Karpas-422 (cell line): ENCODE data around the gene CCT5. TPM values are rescaled to one million over a fixed set of nuclear protein-coding genes. Genes with fewer than 3 reads are reported as not detected.

Experiments used
- DNase-seq: peaks from one replicate; pipeline ENCODE4 v3.0.0-alpha.2; 2015
- H2AFZ ChIP-seq: fragments of 200-600 bp; sonication (generic); 2 replicates; pipeline ENCODE4 v1.6.1; 2014; ENCODE audit warnings: antibody characterized with exemption, low read length, mixed read lengths
- H3K27ac ChIP-seq: fragments of 200-600 bp; sonication (generic); 2 replicates; pipeline ENCODE4 v1.5.1; 2014; ENCODE audit warnings: mild to moderate bottlenecking, low read length, moderate library complexity
- H3K27me3 ChIP-seq: fragments of 200-600 bp; sonication (generic); 2 replicates; pipeline ENCODE4 v1.6.1; 2014; ENCODE audit warnings: low read length, mixed read lengths
- H3K36me3 ChIP-seq: fragments of 200-600 bp; sonication (generic); 2 replicates; pipeline ENCODE4 v1.6.1; 2014; ENCODE audit warnings: low read length, mixed read lengths; ENCODE audit not compliant: insufficient read depth
- H3K4me1 ChIP-seq: fragments of 200-600 bp; sonication (generic); 2 replicates; pipeline ENCODE4 v1.6.1; 2014; ENCODE audit warnings: mild to moderate bottlenecking, low read length, mixed read lengths
- H3K4me2 ChIP-seq: fragments of 200-600 bp; sonication (generic); 2 replicates; pipeline ENCODE4 v1.6.1; 2014; ENCODE audit warnings: low read length, low read depth, mild to moderate bottlenecking; ENCODE audit not compliant: poor library complexity, severe bottlenecking
- H3K4me3 ChIP-seq: fragments of 200-600 bp; sonication (generic); 2 replicates; pipeline ENCODE4 v1.5.1; 2014; ENCODE audit warnings: mild to moderate bottlenecking, antibody characterized with exemption, low read length, mixed read lengths
- H3K79me2 ChIP-seq: fragments of 200-600 bp; sonication (generic); 2 replicates; pipeline ENCODE4 v1.6.1; 2014; ENCODE audit warnings: mild to moderate bottlenecking, low read length, mixed read lengths
- H3K9ac ChIP-seq: fragments of 200-600 bp; sonication (generic); 2 replicates; pipeline ENCODE4 v1.6.0; 2014; ENCODE audit warnings: low read length
- H3K9me2 ChIP-seq: fragments of 200-600 bp; sonication (generic), shearing (Covaris generic); replicated peaks from 2 replicates; pipeline ENCODE4 v1.6.0; 2014; ENCODE audit warnings: mild to moderate bottlenecking, low read length, moderate library complexity; ENCODE audit not compliant: insufficient read depth
- H3K9me3 ChIP-seq: fragments of 300-700, 200-600 bp; sonication (generic); 2 replicates; pipeline ENCODE4 v1.6.1; 2014; ENCODE audit warnings: low read length, mixed read lengths
- H4K20me1 ChIP-seq: fragments of 200-600 bp; sonication (generic); 2 replicates; pipeline ENCODE4 v1.6.1; 2014; ENCODE audit warnings: mild to moderate bottlenecking, antibody characterized with exemption, low read length, low read depth; ENCODE audit not compliant: insufficient read depth
- total RNA-seq: library from RNA; depleted of rRNA; stranded (reverse); fragments of >200 nt; shearing (Covaris generic); gene quantifications from 2 replicates; pipeline ENCODE4 v1.2.3, GENCODE V29; 2014; ENCODE audit warnings: low replicate concordance; rRNA removed

CCT5 gene
- 319 and 381 TPM in 2 replicates for total RNA-seq

DNA sequence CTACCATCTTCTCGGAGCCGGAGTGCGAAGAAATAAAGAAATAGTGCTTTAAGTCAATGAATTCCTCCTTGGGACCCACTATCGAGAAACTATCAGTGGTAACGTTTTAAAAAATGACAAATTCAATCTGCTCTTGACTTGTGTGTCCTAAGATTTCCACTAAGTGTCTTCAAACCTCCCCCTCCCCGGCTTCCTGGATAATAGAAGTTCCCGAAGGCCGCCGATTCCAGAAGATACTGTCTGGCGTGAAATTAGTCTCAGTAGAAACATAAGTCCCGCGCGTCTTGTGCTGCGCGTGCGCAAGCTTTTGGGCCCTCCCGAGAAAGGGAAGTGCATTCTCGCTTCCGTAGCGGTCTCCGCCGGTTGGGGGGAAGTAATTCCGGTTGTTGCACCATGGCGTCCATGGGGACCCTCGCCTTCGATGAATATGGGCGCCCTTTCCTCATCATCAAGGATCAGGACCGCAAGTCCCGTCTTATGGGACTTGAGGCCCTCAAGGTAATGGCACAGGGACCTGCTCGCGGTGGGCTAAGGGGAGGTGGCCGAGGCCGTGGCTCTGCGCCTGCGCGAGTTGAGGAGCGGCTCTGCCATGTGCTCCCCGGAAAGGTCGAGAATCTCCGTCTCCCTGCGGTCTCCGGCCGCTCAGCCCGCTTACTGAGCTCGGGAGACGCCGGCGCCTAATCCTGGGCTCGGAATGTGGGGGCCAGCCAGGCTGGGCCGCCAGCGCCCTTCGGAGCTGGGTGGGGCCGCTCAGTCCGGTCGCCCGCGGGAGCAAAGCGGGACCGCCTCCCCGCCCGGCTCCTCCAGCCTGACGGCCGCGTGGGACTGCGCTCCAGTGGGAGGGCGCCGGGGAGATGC is at the start of gene CCT5:
TSS of gene CCT5 (plus strand) at position 333 of the 858 bp plus-strand sequence. CDS start at position 394, 61 bp downstream.
- H3K27me3 ChIP-seq = no peaks in the 10 kb centered on the region
- peaks cover 41% of the 10 kb centered on the region; the same call in 1 of the 2 replicates for H4K20me1 ChIP-seq
- peak within 1 kb of the TSS; percentile 79 for H3K4me3 ChIP-seq
- peak within 1 kb of the TSS; percentile 91 for H3K4me2 ChIP-seq
- H2AFZ ChIP-seq = peak within 1 kb of the TSS; percentile 88
- H3K9ac ChIP-seq = peak within 1 kb of the TSS; percentile 83
- peak; percentile 99 for DNase-seq
- H3K79me2 ChIP-seq = peaks cover 82% of the 10 kb centered on the region
- no peaks in the 10 kb centered on the region for H3K9me3 ChIP-seq
- H3K27ac ChIP-seq = peak within 1 kb of the TSS; percentile 91
- peaks cover 22% of the 10 kb centered on the region for H3K4me1 ChIP-seq
- H3K9me2 ChIP-seq = no peaks in the 10 kb centered on the region
- peaks cover 29% of the 10 kb centered on the region for H3K36me3 ChIP-seq

DNA sequence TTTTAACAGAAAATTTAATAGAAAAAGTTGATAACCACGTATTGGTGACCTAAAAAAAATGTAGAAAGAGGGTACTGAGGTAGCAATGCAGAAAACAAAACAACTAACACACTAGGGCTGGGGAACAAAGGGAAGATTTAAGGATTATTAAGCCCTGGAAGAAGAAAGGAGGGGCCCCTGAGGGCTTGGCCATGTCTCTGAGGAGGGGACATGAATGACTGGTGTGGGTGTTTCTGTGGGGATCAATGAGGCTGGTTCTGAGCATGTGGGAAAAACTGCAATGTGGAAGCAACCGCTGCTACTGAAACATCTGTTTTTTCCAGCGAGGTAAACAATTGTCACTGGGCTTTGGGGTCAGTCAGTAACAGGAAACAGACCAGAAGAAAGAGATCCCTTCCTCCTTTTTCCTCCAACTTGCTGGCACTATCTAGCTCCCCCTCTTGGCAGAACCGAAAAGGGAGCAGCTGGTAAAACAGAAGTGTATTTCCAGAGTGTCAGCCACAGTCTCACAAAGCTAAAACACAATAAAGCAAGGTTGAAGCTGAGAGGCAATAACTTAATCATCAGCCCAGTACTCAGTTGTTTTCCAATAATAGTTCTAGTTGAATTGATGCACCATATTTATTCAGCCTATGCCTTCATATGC is 48.7 kb upstream of the CCT5 start:
- H3K9ac ChIP-seq = no peak overlapping the region
- no peak overlapping the region for H3K27ac ChIP-seq
- H3K4me1 ChIP-seq = no peaks in the 10 kb centered on the region
- H3K9me3 ChIP-seq = no peaks in the 10 kb centered on the region
- no peaks in the 10 kb centered on the region for H4K20me1 ChIP-seq
- no peaks in the 10 kb centered on the region for H3K36me3 ChIP-seq
- no peak overlapping the region for H3K4me2 ChIP-seq
- H3K9me2 ChIP-seq = no peaks in the 10 kb centered on the region
- peak; percentile 54 for DNase-seq
- H3K4me3 ChIP-seq = no peak overlapping the region
- no peaks in the 10 kb centered on the region for H3K79me2 ChIP-seq
- H2AFZ ChIP-seq = no peak overlapping the region
- H3K27me3 ChIP-seq = no peaks in the 10 kb centered on the region

DNA sequence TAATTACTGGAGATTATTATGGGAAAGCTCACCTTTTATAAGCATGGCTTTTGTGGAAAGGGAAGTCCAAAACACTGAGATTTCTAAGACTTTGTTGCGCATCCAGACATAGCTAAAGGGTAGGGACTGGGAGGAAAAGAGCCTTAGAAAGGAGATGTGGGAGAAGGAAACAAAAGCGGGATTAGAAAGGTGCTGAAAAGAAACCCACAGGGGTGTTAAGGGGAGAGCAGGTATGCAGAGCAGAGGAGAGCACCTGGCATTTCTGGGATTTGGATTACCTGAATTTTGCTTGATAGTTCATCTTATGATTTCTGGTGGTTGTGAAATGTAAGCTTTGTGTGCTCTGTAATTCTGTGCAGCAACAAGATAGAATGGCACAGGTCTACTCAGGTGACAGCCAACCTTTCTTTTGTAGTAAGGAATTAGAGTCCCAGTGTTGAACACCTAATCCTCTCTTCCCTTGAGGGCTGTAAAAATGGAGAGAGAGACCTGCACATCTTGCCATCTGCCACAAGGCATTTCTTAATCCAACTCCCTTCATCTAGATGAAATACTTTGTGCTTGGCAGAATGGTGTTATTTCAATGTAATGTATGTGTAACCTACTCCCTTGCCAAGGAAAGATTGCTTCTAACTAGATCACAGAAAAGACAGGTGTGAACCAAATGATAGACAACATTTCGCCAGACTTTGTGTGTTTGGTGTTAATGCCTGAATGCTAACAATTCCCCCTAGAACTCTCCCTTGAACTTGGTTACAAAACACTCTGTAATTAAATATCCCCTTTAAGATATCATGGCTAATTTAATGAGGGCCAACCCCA is 47.8 kb upstream of the CCT5 start:
- Histone ChIP-seq H2AFZ (no peak overlapping the region), H3K9me3 (no peaks in the 10 kb centered on the region), H3K27me3 (no peaks in the 10 kb centered on the region), H3K79me2 (no peaks in the 10 kb centered on the region), H3K4me2 (no peak overlapping the region), H3K9me2 (no peaks in the 10 kb centered on the region), H3K4me3 (no peak overlapping the region), H4K20me1 (no peaks in the 10 kb centered on the region), H3K4me1 (no peaks in the 10 kb centered on the region), H3K36me3 (no peaks in the 10 kb centered on the region), H3K27ac (no peak overlapping the region), H3K9ac (no peak overlapping the region)
- no peak for DNase-seq

DNA sequence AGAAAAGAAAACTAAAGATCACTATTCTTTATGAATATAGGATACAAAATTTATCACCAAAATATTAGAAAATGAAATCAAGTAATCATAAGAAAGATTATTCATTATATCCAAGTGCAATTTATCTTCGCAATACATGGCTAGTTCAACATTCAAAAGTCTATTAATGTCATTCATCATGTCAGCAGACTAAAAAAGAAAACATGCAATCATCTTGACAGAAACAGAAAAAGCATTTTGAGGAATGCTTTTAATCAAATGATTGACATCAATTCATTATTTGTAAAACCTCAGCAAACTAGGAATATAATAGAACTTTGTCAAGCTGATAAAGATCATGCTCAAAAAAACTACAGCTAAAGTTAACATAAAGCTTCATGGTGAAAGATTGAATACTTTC is 41.1 kb upstream of the CCT5 start:
- DNase-seq = no peak
- H3K4me3 ChIP-seq = no peak overlapping the region
- H3K36me3 ChIP-seq = no peaks in the 10 kb centered on the region
- H3K4me1 ChIP-seq = no peaks in the 10 kb centered on the region
- H3K4me2 ChIP-seq = no peak overlapping the region
- H3K9me3 ChIP-seq = no peaks in the 10 kb centered on the region
- H3K9ac ChIP-seq = no peak overlapping the region
- no peaks in the 10 kb centered on the region for H4K20me1 ChIP-seq
- H3K79me2 ChIP-seq = no peaks in the 10 kb centered on the region
- no peaks in the 10 kb centered on the region for H3K9me2 ChIP-seq
- H2AFZ ChIP-seq = no peak overlapping the region
- no peaks in the 10 kb centered on the region for H3K27me3 ChIP-seq
- H3K27ac ChIP-seq = no peak overlapping the region

DNA sequence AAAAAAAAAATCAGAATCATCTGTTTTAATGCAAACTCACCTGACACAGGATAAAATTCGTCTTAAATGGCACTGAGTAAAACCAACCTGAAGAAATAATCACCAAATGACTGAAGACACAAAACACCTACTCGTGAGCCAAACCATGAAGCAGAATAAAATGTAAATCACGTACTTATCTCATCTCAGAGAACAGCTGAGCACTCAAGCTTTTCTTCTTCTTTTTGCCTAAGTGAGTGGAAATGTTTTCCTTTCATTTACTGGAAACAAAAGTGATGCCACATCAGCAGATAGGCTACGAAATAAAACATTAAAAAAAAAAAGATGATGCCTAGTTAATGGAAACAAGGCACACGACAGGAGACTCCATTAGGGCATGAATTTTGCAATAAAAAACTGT is 36.8 kb upstream of the CCT5 start:
- Histone ChIP-seq H3K4me1 (no peaks in the 10 kb centered on the region), H3K27me3 (no peaks in the 10 kb centered on the region), H3K27ac (no peak overlapping the region), H3K79me2 (no peaks in the 10 kb centered on the region), H4K20me1 (no peaks in the 10 kb centered on the region), H2AFZ (no peak overlapping the region), H3K36me3 (no peaks in the 10 kb centered on the region), H3K9ac (no peak overlapping the region), H3K4me2 (no peak overlapping the region), H3K9me2 (no peaks in the 10 kb centered on the region), H3K9me3 (no peaks in the 10 kb centered on the region), H3K4me3 (no peak overlapping the region)
- DNase-seq = no peak

DNA sequence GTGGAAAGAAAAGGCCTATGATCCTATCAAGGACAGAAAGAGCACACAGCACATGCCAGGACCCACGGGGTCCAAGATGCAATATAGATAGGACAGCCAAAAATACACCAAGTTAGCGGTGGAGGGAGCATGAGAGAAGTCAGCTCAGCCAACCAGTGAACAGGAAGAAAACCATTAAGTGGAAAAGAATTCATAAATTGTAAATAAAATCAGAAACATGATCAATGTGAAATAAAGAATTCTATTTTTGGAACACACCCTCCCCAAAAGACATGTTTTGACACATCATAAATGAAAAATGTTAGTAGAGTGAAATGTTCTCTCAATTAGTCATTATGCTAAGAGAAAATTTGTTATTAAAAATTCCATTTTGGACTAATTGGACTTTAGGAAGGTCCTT is 36.0 kb upstream of the CCT5 start:
- Histone ChIP-seq H3K9me3 (no peaks in the 10 kb centered on the region), H2AFZ (no peak overlapping the region), H3K27me3 (no peaks in the 10 kb centered on the region), H3K9me2 (no peaks in the 10 kb centered on the region), H4K20me1 (no peaks in the 10 kb centered on the region), H3K4me2 (no peak overlapping the region), H3K9ac (no peak overlapping the region), H3K27ac (no peak overlapping the region), H3K4me3 (no peak overlapping the region), H3K36me3 (no peaks in the 10 kb centered on the region), H3K79me2 (no peaks in the 10 kb centered on the region), H3K4me1 (no peaks in the 10 kb centered on the region)
- no peak for DNase-seq

DNA sequence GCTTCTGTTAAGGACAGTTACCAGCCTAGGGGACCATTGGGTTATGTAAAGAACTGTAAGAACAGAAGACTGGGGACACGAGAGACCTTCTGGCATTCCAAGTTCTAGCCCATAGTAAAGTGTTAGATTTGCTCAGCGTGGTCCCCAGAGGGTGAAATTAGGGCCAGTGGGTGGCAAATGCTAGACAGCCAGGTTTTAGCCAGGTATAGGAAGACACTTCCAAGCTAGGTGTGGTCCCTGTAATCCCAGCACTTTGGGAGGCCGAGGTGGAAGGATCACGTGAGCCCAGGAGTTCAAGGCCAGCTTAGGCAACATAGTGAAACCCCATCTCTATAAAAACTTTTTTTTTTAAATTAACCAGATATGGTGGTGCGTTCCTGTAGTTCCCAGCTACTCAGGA is 34.7 kb upstream of the CCT5 start:
- Histone ChIP-seq H4K20me1 (no peaks in the 10 kb centered on the region), H3K27me3 (no peaks in the 10 kb centered on the region), H3K4me2 (no peak overlapping the region), H3K4me3 (no peak overlapping the region), H3K36me3 (no peaks in the 10 kb centered on the region), H3K79me2 (no peaks in the 10 kb centered on the region), H3K9me3 (no peaks in the 10 kb centered on the region), H3K9me2 (no peaks in the 10 kb centered on the region), H3K4me1 (no peaks in the 10 kb centered on the region), H2AFZ (no peak overlapping the region), H3K9ac (no peak overlapping the region), H3K27ac (no peak overlapping the region)
- DNase-seq = no peak

DNA sequence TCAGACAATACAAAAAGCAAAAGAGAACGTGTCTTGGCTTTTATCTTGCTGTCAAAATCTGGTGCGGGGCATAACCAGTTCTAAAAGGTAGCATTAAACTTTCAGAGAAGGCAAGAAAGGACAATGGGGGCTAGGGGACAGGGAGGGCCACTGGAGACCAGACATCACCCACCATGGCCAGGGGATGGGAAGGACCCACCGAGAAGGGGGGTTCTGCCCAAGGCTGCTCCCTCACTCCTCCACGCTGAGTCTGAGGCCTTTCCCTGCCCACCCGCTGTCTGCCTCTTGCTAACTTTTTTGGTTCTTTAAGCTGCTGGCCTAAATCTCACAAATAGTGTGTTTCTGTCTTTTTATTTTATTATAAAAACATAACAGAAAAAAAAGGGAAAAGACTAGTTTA is 34.0 kb upstream of the CCT5 start:
- no peaks in the 10 kb centered on the region for H3K36me3 ChIP-seq
- H3K4me1 ChIP-seq = no peaks in the 10 kb centered on the region
- no peaks in the 10 kb centered on the region for H3K79me2 ChIP-seq
- no peaks in the 10 kb centered on the region for H3K9me2 ChIP-seq
- no peaks in the 10 kb centered on the region for H3K27me3 ChIP-seq
- H4K20me1 ChIP-seq = no peaks in the 10 kb centered on the region
- DNase-seq = no peak
- no peak overlapping the region for H3K4me3 ChIP-seq
- H3K27ac ChIP-seq = no peak overlapping the region
- no peaks in the 10 kb centered on the region for H3K9me3 ChIP-seq
- H3K9ac ChIP-seq = no peak overlapping the region
- H3K4me2 ChIP-seq = no peak overlapping the region
- H2AFZ ChIP-seq = no peak overlapping the region
